ENCODE data around the gene ZBTB20.

- TF ChIP-seq, protein P1, sequence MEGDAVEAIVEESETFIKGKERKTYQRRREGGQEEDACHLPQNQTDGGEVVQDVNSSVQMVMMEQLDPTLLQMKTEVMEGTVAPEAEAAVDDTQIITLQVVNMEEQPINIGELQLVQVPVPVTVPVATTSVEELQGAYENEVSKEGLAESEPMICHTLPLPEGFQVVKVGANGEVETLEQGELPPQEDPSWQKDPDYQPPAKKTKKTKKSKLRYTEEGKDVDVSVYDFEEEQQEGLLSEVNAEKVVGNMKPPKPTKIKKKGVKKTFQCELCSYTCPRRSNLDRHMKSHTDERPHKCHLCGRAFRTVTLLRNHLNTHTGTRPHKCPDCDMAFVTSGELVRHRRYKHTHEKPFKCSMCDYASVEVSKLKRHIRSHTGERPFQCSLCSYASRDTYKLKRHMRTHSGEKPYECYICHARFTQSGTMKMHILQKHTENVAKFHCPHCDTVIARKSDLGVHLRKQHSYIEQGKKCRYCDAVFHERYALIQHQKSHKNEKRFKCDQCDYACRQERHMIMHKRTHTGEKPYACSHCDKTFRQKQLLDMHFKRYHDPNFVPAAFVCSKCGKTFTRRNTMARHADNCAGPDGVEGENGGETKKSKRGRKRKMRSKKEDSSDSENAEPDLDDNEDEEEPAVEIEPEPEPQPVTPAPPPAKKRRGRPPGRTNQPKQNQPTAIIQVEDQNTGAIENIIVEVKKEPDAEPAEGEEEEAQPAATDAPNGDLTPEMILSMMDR (IDR thresholded peaks at IDR 0.05; ENCODE audit: low read depth, low read length, poor library complexity, severe bottlenecking) = no peak
- no peak for TF ChIP-seq EZH2phosphoT487 (IDR thresholded peaks at IDR 0.05; ENCODE audit: borderline replicate concordance, low read length)
Measured at GRCh38 chr3:114484919-114485318, 662.2 kb downstream of the ZBTB20 start.
